COLO668 (cell line): ENCODE results near the gene CEP85L.
"Not testable (repeated sequence)": the region's sequence is repeated elsewhere in the genome, so short reads cannot be mapped to it uniquely, and the experiment has no call there.

ENCODE experiments used
- DNase-seq: peaks from one replicate; lab custom pipeline; 2025; ENCODE audit not compliant: unreplicated experiment; lab: John Stamatoyannopoulos, UW

The CEP85L gene

GRCh38 chr6:118434147-118434546 lies 217.2 kb downstream of the CEP85L start:
- not testable (repeated sequence) for DNase-seq

- not testable (repeated sequence) for DNase-seq
Measured at GRCh38 chr6:118421312-118421711, 230.1 kb downstream of the CEP85L start.

- DNase-seq: no peak
Measured at GRCh38 chr6:118419448-118420394, 231.7 kb downstream of the CEP85L start.
